Measurements from ENCODE around the gene LYPD6B. TPM values are rescaled to one million over a fixed set of nuclear protein-coding genes. Genes with fewer than 3 reads are reported as not detected.
"Not testable (repeated sequence)": the region's sequence is repeated elsewhere in the genome, so short reads cannot be mapped to it uniquely, and the experiment has no call there.

LYPD6B gene
- total RNA-seq, 1 donor from 2014 or later, result not detected

DNA sequence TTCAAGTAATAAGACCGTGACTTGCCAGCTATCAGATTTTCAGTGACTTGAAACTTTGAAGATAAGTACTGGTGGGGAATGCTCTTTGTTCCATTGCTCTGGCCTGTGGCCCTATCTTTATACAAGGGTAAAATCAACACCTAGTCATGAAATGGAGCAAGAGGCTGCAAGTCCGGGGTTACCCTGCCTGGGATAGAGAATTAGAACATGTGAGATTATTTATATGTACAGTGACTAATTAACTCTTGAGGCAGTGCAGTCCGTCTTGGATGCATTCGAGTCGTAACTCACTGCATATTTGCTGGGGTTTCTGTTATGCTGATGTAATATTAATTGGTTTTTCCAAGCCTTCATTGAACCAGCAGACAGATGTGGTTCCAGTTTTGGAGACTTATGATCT, 186.0 kb downstream of the LYPD6B start:
- no peak for DNase-seq (ENCODE audit: low spot score)
- intact Hi-C loops (cut with DNase I), result no loop called here

DNA sequence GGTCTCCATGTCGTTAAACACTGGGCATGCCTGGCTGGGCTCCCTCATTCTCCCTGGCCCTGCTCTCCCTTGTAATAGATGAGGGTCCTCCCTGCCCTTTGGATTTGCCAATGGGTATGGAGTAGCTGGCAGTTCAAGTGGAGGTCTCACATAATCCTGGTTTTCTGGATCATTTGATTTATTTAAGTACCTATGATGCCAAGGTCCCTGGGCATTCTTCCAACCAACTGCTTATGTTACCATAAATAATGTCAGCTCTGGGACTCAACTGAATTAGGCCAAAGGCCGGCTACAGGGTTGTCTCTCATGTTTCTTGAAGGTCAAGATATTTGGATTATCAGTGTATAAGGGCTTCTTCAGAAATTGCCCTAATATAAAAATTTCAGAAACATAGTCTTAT, 186.9 kb downstream of the LYPD6B start:
- intact Hi-C loops (cut with DNase I), result no loop called here
- no peak for DNase-seq (ENCODE audit: low spot score)

DNA sequence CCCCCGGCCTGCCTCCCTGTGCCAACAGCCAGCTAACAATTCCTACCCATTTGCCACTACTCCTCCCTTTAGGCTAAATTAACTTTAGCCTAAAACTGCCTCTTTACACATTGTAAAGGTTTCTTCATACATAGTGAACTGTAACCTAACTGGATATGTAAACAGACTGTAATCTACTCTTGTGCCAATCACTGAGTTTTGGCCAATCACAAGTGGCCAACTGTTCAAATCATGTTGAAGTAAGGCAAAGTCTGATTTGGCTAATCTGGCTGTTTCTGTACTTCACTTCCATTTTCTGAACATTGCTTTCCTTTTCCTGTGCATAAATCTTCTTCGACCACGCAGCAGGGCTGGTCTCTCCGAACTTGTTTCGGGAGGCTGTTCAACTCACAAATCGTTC, 188.3 kb downstream of the LYPD6B start:
- intact Hi-C loops (cut with DNase I), result no loop called here

DNA sequence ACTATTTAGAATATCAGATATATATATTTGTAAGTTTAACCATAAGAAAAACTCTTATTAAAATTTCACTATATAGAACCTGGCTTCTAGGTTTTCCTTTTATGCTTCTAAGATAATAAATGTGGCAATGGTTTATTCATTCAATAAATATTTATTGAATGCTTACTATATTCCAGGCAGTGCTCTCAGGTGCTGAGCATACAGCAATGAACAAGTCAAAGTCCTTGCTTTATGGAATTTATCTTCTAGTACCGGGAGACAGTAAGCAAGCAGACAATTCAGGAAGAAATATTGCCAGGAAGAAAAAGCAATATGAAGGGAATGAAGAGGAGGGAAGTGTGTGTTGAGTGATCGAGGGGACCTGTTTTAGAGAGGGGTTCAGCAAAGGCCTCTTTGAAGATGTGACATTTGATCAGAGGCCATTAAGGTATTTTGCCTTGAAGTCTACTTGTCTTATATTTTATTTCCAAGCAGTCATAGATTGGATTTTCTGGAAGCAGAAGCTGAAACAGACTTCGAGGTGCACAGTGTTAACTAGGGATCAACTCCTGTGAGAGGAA, 197.4 kb downstream of the LYPD6B start:
- DNase-seq (ENCODE audit: low spot score), result no peak
- intact Hi-C loops (cut with DNase I), result no loop called here

More for the DNA sequence above, 188.3 kb downstream of the LYPD6B start:
- no peak for DNase-seq (ENCODE audit: low spot score)

DNA sequence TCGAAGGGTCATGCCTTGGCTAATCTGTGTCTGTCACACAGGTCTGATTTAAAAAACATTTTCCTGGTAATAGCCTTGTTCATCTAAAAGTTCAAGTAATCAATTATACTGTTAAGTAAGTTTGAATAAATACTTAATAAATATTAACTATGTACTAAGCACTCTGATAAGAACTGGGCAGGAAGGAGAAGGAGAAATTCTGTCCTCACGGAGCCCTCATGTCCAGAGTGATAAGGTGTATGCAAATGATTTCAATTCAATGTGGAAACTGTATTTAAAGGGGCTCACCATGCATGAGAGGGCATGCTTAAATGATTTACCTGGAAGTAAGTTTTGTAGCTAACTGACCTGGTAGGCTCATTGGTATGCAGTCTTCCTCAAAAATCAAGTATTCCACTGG, 197.9 kb downstream of the LYPD6B start:
- no peak for DNase-seq (ENCODE audit: low spot score)
- intact Hi-C loops (cut with DNase I), result no loop called here

DNA sequence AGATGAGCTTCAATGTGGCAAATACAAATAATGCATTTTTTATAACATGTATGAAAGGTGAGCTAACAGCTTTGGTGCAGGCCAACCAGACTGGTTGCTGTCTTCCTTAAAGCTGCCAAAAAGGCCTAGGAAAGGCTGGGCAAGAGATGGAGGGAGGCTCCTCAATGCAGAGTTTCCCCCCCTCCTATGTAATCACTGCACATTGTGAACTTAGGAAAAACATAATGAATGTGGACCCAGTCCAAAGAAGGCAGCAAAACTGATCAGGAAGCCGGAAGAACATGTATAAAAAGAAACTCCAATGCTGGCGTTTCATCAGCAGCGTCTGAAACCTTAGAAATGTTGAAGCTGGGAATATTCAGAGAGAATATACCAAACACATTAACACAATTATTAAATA, 207.7 kb downstream of the LYPD6B start:
- intact Hi-C loops (cut with DNase I), result no loop called here
- no peak for DNase-seq (ENCODE audit: low spot score)

DNA sequence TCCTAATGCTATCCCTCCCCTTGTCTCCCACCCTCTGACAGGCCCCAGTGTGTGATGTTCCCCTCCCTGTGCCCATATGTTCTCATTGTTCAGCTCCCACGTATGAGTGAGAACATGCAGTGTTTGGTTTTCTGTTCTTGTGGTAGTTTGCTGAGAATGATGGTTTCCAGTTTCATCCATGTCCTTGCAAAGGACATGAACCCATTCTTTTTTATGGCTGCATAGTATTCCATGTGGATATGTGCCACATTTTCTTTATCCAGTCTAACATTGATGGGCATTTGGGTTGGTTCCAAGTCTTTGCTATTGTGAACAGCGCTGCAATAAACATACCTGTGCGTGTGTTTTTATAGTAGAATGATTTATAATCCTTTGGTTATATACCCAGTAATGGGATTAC, 212.9 kb downstream of the LYPD6B start:
- DNase-seq (ENCODE audit: low spot score); intact Hi-C loops (cut with DNase I): not testable (repeated sequence)

DNA sequence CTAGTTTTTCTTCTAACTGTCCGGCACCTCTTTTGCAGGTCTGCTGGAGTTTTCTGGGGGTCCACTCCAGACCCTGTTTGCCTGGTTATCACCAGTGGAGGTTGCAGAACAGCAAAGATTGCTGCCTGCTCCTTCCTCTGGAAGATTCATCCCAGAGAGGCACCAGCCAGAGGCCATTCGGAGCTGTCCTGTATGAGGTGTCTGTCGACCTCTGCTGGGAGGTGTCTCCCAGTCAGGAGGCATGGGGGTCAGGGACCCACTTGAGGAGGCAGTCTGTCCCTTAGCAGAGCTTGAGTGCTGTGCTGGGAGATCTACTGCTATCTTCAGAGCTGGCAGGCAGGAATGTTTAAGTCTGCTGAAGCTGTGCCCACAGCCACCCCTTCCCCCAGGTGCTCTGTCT, 218.4 kb downstream of the LYPD6B start:
- DNase-seq (ENCODE audit: low spot score); intact Hi-C loops (cut with DNase I): not testable (repeated sequence)

DNA sequence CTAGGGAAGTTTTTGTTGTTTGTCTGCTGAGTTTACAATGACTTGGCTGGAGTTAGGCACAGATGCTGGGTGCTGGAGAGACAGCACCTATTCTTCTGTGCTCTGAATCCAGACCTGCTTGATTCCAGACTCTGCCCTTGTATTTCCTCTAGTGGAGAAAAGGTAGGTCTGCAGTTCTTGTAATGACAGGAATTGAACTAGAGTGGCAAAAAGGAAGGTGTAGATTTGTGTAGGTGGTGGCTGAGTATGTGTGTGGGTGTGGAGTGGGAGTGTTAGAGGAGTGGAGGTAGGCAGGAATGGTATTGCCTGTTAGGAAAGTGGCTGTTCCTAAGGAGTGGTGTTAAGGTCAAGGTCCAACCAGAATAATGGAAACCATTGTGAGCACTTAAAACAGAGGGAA, 220.0 kb downstream of the LYPD6B start:
- DNase-seq (ENCODE audit: low spot score), result no peak
- intact Hi-C loops (cut with DNase I), result no loop called here

DNA sequence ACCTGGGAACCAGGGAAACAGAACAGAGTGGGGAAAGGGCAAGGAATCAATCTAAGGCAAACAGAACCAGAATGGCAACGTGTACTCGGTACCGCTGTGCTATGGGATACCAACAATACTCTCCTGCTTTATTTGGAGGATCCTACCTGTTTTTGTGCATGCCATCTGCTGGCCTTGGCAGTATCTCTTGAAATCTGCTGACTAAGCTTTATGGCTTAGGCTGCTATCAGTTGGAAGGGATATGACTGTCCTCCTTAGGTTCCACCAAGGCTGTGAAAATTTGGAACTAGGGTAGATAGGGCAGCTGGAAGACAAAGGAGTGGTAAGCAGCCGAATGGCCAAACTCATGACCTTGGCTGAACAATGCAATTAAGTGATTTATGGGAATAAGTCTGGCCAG, 220.6 kb downstream of the LYPD6B start:
- intact Hi-C loops (cut with DNase I), result no loop called here
- DNase-seq (ENCODE audit: low spot score), result no peak

DNA sequence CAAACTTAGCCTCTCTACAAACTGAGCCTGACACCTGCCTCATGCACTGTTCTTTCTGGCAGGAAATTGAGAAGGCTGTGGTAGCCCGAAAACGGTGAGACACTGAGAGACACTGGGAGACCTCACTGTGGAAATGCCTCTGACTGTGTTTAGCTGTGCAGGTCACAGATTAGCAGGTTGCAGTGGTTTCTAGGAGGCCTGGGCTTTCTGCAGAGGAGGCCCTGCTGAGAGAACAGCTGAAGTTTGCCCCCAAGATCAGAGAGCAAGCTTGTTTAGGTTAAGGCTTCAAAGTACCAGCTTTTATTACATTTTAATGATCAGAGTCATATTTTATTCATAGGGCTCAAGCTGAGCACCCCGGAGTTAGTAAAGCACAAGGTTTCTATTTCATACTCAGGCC, 223.2 kb downstream of the LYPD6B start:
- DNase-seq (ENCODE audit: low spot score), result no peak
- intact Hi-C loops (cut with DNase I), result no loop called here

Other genes with a start within 250 kb of the LYPD6B start
- gene KIF5C, start 163.5 kb upstream of the LYPD6B start, total RNA-seq, result 0.73 TPM